GM23338 (cell line): ENCODE measurements around the gene RFK.

Experiments used
- CTCF ChIP-seq, 2 experiments: fragments of 200-600 bp in 1 of 2; sonication (generic) in 1 of 2; conservative IDR thresholded peaks; 2 replicates each; pipeline versions ENCODE4 v1.5.1 to v1.6.1; 2016 to 2017; ENCODE audit warnings: antibody characterized with exemption in 2 of 2, low read depth in 2 of 2, mild to moderate bottlenecking in 2 of 2, moderate library complexity in 1 of 2
- EZH2 ChIP-seq: fragments of 200-600 bp; sonication (generic); IDR thresholded peaks from one replicate; pipeline ENCODE4 v1.8.0; 2017; ENCODE audit warnings: antibody characterized with exemption, mild to moderate bottlenecking, low read depth; ENCODE audit not compliant: unreplicated experiment
- EZH2phosphoT487 ChIP-seq: fragments of 200-600 bp; sonication (generic); IDR thresholded peaks from one replicate; pipeline ENCODE4 v1.8.1; 2018; ENCODE audit warnings: antibody characterized with exemption; ENCODE audit not compliant: unreplicated experiment
- JUNB ChIP-seq: IDR thresholded peaks from one replicate; pipeline ENCODE4 v1.6.1; 2016; ENCODE audit warnings: antibody characterized with exemption; ENCODE audit not compliant: unreplicated experiment

- no peak for TF ChIP-seq CTCF (conservative IDR thresholded peaks at IDR 0.05; ENCODE audit: low read depth in 2 of 2)
- TF ChIP-seq EZH2phosphoT487, result no peak
- TF ChIP-seq EZH2, result no peak
- no peak for TF ChIP-seq JUNB
These were observed 52.0 kb downstream of the RFK start for GRCh38 chr9:76342201-76342600.
